GM23338 (cell line): ENCODE measurements around the gene GNS.

Source experiments
- POLR2AphosphoS5 ChIP-seq: IDR thresholded peaks from 2 replicates; pipeline ENCODE4 v1.6.1; 2016; ENCODE audit warnings: antibody characterized with exemption, low read depth
- ZNF114 ChIP-seq: fragments of 250-450 bp; sonication (Bioruptor Pico); IDR thresholded peaks from 2 replicates; pipeline ENCODE4 v1.5.0; 2020; ENCODE audit warnings: mild to moderate bottlenecking, moderate library complexity
- TF ChIP-seq, protein P1 (sequence below), 2 experiments: fragments of 200-600 bp in 1 of 2; sonication (generic) in 1 of 2; conservative IDR thresholded peaks; 2 replicates each; pipeline versions ENCODE4 v1.5.1 to v1.6.1; 2016 to 2017; ENCODE audit warnings: antibody characterized with exemption in 2 of 2, low read depth in 2 of 2, mild to moderate bottlenecking in 2 of 2, moderate library complexity in 1 of 2
- TF ChIP-seq, protein P2 (sequence below): IDR thresholded peaks from one replicate; pipeline ENCODE4 v1.6.1; 2018; ENCODE audit warnings: antibody characterized with exemption; ENCODE audit not compliant: unreplicated experiment

DNA sequence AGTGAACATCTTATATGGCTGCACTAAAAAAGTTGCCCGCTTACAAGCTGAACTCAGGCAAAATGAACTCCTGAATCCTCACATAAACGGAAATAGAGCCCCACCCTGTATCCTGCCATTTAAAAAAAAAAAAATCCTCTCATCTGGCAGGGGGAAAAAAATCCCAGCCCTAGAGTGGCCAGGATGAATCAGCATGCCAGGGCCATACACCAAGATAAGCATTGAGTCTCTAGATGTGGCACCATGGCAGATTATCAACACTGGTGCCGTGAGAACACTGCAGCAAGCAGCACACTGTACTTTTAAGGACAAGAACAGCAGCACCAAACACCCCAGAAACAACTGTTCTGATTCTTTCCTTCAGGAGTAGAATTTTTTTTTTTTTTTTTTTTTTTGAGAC lies 83.4 kb downstream of the GNS start:
- TF ChIP-seq, protein P1, sequence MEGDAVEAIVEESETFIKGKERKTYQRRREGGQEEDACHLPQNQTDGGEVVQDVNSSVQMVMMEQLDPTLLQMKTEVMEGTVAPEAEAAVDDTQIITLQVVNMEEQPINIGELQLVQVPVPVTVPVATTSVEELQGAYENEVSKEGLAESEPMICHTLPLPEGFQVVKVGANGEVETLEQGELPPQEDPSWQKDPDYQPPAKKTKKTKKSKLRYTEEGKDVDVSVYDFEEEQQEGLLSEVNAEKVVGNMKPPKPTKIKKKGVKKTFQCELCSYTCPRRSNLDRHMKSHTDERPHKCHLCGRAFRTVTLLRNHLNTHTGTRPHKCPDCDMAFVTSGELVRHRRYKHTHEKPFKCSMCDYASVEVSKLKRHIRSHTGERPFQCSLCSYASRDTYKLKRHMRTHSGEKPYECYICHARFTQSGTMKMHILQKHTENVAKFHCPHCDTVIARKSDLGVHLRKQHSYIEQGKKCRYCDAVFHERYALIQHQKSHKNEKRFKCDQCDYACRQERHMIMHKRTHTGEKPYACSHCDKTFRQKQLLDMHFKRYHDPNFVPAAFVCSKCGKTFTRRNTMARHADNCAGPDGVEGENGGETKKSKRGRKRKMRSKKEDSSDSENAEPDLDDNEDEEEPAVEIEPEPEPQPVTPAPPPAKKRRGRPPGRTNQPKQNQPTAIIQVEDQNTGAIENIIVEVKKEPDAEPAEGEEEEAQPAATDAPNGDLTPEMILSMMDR (conservative IDR thresholded peaks at IDR 0.05; ENCODE audit: low read depth in 2 of 2), result no peak
- TF ChIP-seq POLR2AphosphoS5 (no peak), ZNF114 (CRISPR knock-in tag) (no peak)
- TF ChIP-seq, protein P2, sequence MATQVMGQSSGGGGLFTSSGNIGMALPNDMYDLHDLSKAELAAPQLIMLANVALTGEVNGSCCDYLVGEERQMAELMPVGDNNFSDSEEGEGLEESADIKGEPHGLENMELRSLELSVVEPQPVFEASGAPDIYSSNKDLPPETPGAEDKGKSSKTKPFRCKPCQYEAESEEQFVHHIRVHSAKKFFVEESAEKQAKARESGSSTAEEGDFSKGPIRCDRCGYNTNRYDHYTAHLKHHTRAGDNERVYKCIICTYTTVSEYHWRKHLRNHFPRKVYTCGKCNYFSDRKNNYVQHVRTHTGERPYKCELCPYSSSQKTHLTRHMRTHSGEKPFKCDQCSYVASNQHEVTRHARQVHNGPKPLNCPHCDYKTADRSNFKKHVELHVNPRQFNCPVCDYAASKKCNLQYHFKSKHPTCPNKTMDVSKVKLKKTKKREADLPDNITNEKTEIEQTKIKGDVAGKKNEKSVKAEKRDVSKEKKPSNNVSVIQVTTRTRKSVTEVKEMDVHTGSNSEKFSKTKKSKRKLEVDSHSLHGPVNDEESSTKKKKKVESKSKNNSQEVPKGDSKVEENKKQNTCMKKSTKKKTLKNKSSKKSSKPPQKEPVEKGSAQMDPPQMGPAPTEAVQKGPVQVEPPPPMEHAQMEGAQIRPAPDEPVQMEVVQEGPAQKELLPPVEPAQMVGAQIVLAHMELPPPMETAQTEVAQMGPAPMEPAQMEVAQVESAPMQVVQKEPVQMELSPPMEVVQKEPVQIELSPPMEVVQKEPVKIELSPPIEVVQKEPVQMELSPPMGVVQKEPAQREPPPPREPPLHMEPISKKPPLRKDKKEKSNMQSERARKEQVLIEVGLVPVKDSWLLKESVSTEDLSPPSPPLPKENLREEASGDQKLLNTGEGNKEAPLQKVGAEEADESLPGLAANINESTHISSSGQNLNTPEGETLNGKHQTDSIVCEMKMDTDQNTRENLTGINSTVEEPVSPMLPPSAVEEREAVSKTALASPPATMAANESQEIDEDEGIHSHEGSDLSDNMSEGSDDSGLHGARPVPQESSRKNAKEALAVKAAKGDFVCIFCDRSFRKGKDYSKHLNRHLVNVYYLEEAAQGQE, result no peak
